GOT3 (cell line): ENCODE data around the gene KSR2.
"Not testable (repeated sequence)": the region's sequence is repeated elsewhere in the genome, so short reads cannot be mapped to it uniquely, and the experiment has no call there.

Source experiments
- DNase-seq: peaks from one replicate; lab custom pipeline; 2025; ENCODE audit warnings: mixed read lengths; lab: John Stamatoyannopoulos, UW

The KSR2 gene

GRCh38 chr12:117967512-117967911 is 1.3 kb downstream of the KSR2 start:
- no peak for DNase-seq

GRCh38 chr12:117967043-117967442 is 1.7 kb downstream of the KSR2 start:
- DNase-seq = no peak

- DNase-seq = no peak
Observed at GRCh38 chr12:117966511-117966910, 2.3 kb downstream of the KSR2 start.

GRCh38 chr12:117963836-117964235 is 5.0 kb downstream of the KSR2 start:
- no peak for DNase-seq

- DNase-seq = no peak
Observed at GRCh38 chr12:117936722-117937484, 31.9 kb downstream of the KSR2 start.

GRCh38 chr12:117933545-117933944 is 35.2 kb downstream of the KSR2 start:
- DNase-seq = no peak

- no peak for DNase-seq
Observed at GRCh38 chr12:117926391-117926899, 42.3 kb downstream of the KSR2 start.

GRCh38 chr12:117921929-117922777 is 46.6 kb downstream of the KSR2 start:
- DNase-seq = no peak

GRCh38 chr12:117919479-117919878 is 49.3 kb downstream of the KSR2 start:
- DNase-seq = no peak

- DNase-seq = no peak
Observed at GRCh38 chr12:117914686-117915085, 54.1 kb downstream of the KSR2 start.

GRCh38 chr12:117912756-117913155 is 56.0 kb downstream of the KSR2 start:
- no peak for DNase-seq

- DNase-seq = no peak
Observed at GRCh38 chr12:117908411-117908810, 60.4 kb downstream of the KSR2 start.

GRCh38 chr12:117907108-117907689 is 61.6 kb downstream of the KSR2 start:
- DNase-seq = no peak

- DNase-seq = no peak
Observed at GRCh38 chr12:117904051-117904450, 64.7 kb downstream of the KSR2 start.

GRCh38 chr12:117903110-117903840 is 65.5 kb downstream of the KSR2 start:
- no peak for DNase-seq

GRCh38 chr12:117901631-117902030 is 67.2 kb downstream of the KSR2 start:
- no peak for DNase-seq

- no peak for DNase-seq
Observed at GRCh38 chr12:117900561-117900960, 68.2 kb downstream of the KSR2 start.

GRCh38 chr12:117897372-117898161 is 71.2 kb downstream of the KSR2 start:
- no peak for DNase-seq

- DNase-seq = no peak
Observed at GRCh38 chr12:117896009-117896408, 72.8 kb downstream of the KSR2 start.

GRCh38 chr12:117892441-117892840 is 76.3 kb downstream of the KSR2 start:
- DNase-seq = no peak

GRCh38 chr12:117891265-117891664 is 77.5 kb downstream of the KSR2 start:
- not testable (repeated sequence) for DNase-seq
